ENCODE results near the gene MRPL36.

MRPL36 gene

GRCh38 chr5:1815071-1815786 is 15.6 kb upstream of the MRPL36 start:
- Histone ChIP-seq H3K36me3 (ENCODE audit: insufficient read depth, low read length) (peaks cover 12% of the 10 kb centered on the region), H3K9ac (ENCODE audit: low read depth, low read length) (no peak overlapping the region), H3K4me1 (ENCODE audit: insufficient read depth, low read length) (no peaks in the 10 kb centered on the region; the same call in 1 of the 2 replicates), H3K9me3 (ENCODE audit: control insufficient read depth, insufficient read depth, low read length) (no peaks in the 10 kb centered on the region)

DNA sequence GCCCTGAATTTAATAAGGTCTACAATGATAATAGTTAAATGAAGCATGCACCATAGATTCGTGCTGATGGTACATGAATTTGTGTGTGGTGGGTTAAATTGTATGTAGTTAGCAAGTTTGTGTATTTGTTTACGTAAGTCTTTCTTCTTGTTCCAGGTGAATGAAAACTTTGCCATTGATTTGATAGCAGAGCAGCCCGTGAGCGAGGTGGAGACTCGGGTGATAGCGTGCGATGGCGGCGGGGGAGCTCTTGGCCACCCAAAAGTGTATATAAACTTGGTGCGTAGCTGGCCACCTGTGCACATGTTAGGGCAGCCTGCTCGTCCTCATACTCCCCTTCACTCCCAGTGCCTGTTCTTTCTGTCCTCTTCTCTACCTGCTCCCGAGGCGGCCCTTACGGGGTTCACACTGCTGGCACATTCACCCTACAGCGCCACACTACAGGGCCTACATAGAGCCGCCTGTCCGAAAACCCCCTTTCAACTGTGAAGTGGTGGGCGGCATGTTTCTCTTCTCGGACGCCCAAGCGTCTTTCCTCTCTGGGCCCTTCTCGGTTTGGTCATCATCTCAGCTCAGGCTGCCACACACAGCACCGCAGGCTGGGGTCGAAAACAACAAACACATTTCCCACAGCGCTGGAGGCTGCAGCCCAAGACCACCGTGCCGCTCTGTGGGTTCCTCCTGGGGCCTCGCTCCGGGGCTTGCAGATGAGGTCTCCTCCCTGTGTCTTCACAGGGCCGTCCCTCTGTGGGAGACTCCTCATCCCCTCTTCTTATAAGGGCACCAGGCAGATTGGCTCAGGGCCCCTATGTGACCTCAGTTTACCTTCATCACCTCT is 14.8 kb upstream of the MRPL36 start:
- peaks cover 11% of the 10 kb centered on the region for H3K36me3 ChIP-seq (ENCODE audit: insufficient read depth, low read length)
- H3K9me3 ChIP-seq (ENCODE audit: control insufficient read depth, insufficient read depth, low read length) = no peaks in the 10 kb centered on the region
- no peak overlapping the region for H3K9ac ChIP-seq (ENCODE audit: low read depth, low read length)
- H3K4me1 ChIP-seq (ENCODE audit: insufficient read depth, low read length) = no peaks in the 10 kb centered on the region; the same call in 1 of the 2 replicates

GRCh38 chr5:1810581-1811101 is 11.0 kb upstream of the MRPL36 start:
- Histone ChIP-seq H3K9me3 (ENCODE audit: control insufficient read depth, insufficient read depth, low read length) (no peaks in the 10 kb centered on the region), H3K9ac (ENCODE audit: low read depth, low read length) (no peak overlapping the region), H3K4me1 (ENCODE audit: insufficient read depth, low read length) (no peaks in the 10 kb centered on the region), H3K36me3 (ENCODE audit: insufficient read depth, low read length) (peaks cover 19% of the 10 kb centered on the region)

GRCh38 chr5:1809416-1810035 is 9.9 kb upstream of the MRPL36 start:
- Histone ChIP-seq H3K9ac (ENCODE audit: low read depth, low read length) (no peak overlapping the region), H3K4me1 (ENCODE audit: insufficient read depth, low read length) (no peaks in the 10 kb centered on the region), H3K36me3 (ENCODE audit: insufficient read depth, low read length) (peaks cover 24% of the 10 kb centered on the region), H3K9me3 (ENCODE audit: control insufficient read depth, insufficient read depth, low read length) (no peaks in the 10 kb centered on the region)

DNA sequence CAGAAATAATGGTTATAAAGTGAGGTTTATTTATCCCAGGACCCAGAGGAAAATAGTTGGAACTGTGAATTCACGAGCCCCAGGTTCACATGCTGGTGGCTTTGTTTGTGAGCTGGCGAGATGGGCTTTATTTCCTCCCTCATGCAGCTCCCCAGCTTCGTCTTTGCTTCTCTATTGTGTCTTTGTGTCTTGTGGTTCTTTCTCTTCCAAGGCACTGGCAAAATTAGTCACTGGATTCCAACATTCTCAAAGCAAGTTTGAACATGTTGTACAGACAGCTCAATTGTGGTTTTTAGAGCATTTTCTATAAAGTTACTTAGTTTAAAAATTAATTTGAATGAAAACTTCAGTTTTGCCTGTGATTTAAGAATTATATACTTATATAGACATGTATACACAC is 8.8 kb upstream of the MRPL36 start:
- Histone ChIP-seq H3K9me3 (ENCODE audit: control insufficient read depth, insufficient read depth, low read length) (no peaks in the 10 kb centered on the region), H3K36me3 (ENCODE audit: insufficient read depth, low read length) (peaks cover 35% of the 10 kb centered on the region), H3K9ac (ENCODE audit: low read depth, low read length) (no peak overlapping the region), H3K4me1 (ENCODE audit: insufficient read depth, low read length) (no peaks in the 10 kb centered on the region)

DNA sequence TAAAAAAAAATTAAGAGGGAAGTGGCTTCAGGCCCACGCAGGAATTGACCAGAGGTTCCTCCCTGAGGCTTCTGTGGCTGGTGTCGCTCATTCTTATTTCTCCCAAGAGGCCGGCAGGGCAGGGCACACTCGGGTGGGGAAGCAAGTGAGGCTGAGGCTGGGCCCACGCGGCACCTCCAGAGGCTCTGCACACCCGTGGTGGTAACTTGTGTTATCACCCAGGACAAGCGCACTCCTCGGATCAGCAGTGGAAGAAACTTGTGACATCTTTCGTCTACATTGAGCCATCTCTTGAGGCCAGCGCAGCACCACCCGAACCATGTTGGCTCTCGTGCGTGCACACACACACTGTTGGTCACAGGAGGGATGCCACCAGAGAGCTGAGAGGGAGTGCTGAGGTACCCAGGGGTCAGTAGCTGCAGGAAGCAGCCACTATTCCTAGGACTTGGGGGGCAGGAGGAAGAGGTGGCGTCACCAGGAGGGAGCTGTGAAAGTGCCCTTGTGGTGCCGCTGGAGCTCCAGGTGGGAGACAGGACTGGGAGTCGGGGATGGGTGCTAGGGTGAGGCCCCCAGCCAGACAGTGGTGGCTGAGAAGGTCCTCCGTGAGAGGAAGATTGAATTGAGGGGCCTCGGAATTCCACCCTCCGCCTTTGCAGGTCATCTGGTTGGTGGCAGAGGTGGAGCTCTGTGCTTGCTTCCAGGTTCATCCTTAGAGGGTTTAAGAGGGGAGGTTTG is 8.0 kb upstream of the MRPL36 start:
- H3K9ac ChIP-seq (ENCODE audit: low read depth, low read length) = no peak overlapping the region
- no peaks in the 10 kb centered on the region for H3K9me3 ChIP-seq (ENCODE audit: control insufficient read depth, insufficient read depth, low read length)
- peaks cover 44% of the 10 kb centered on the region for H3K36me3 ChIP-seq (ENCODE audit: insufficient read depth, low read length)
- no peaks in the 10 kb centered on the region for H3K4me1 ChIP-seq (ENCODE audit: insufficient read depth, low read length)

DNA sequence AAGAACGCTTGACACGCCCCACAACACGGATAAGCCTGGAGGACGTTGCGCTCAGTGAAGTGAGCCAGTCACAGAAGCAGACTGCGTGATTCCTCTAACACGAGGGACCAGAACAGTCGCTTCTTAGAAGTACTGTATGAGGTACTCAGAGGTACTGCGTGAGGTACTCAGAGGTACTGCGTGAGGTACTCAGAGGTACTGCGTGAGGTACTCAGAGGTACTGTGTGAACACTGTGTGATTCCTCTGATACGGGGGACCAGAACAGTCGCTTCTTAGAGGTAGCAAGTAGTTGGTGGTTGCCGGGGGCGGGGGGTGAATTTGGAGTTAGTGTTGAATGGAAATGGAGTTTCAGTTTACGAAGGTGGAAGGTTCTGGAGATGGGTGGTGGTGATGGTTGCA is 7.3 kb upstream of the MRPL36 start:
- Histone ChIP-seq H3K4me1 (ENCODE audit: insufficient read depth, low read length) (no peaks in the 10 kb centered on the region), H3K36me3 (ENCODE audit: insufficient read depth, low read length) (peaks cover 41% of the 10 kb centered on the region), H3K9ac (ENCODE audit: low read depth, low read length) (no peak overlapping the region), H3K9me3 (ENCODE audit: control insufficient read depth, insufficient read depth, low read length) (no peaks in the 10 kb centered on the region)

GRCh38 chr5:1806199-1806598 is 6.6 kb upstream of the MRPL36 start:
- no peaks in the 10 kb centered on the region for H3K4me1 ChIP-seq (ENCODE audit: insufficient read depth, low read length)
- H3K9ac ChIP-seq (ENCODE audit: low read depth, low read length) = no peak overlapping the region
- peaks cover 41% of the 10 kb centered on the region for H3K36me3 ChIP-seq (ENCODE audit: insufficient read depth, low read length)
- no peaks in the 10 kb centered on the region for H3K9me3 ChIP-seq (ENCODE audit: control insufficient read depth, insufficient read depth, low read length)

GRCh38 chr5:1805736-1806135 is 6.1 kb upstream of the MRPL36 start:
- Histone ChIP-seq H3K9me3 (ENCODE audit: control insufficient read depth, insufficient read depth, low read length) (no peaks in the 10 kb centered on the region), H3K9ac (ENCODE audit: low read depth, low read length) (no peak overlapping the region), H3K36me3 (ENCODE audit: insufficient read depth, low read length) (peaks cover 41% of the 10 kb centered on the region), H3K4me1 (ENCODE audit: insufficient read depth, low read length) (no peaks in the 10 kb centered on the region)

GRCh38 chr5:1805326-1805725 is 5.7 kb upstream of the MRPL36 start:
- Histone ChIP-seq H3K9ac (ENCODE audit: low read depth, low read length) (no peak overlapping the region), H3K9me3 (ENCODE audit: control insufficient read depth, insufficient read depth, low read length) (no peaks in the 10 kb centered on the region), H3K36me3 (ENCODE audit: insufficient read depth, low read length) (peaks cover 40% of the 10 kb centered on the region), H3K4me1 (ENCODE audit: insufficient read depth, low read length) (no peaks in the 10 kb centered on the region)

GRCh38 chr5:1804001-1804690 is 4.5 kb upstream of the MRPL36 start:
- Histone ChIP-seq H3K9ac (ENCODE audit: low read depth, low read length) (no peak overlapping the region), H3K9me3 (ENCODE audit: control insufficient read depth, insufficient read depth, low read length) (no peaks in the 10 kb centered on the region), H3K36me3 (ENCODE audit: insufficient read depth, low read length) (peaks cover 36% of the 10 kb centered on the region), H3K4me1 (ENCODE audit: insufficient read depth, low read length) (no peaks in the 10 kb centered on the region)

DNA sequence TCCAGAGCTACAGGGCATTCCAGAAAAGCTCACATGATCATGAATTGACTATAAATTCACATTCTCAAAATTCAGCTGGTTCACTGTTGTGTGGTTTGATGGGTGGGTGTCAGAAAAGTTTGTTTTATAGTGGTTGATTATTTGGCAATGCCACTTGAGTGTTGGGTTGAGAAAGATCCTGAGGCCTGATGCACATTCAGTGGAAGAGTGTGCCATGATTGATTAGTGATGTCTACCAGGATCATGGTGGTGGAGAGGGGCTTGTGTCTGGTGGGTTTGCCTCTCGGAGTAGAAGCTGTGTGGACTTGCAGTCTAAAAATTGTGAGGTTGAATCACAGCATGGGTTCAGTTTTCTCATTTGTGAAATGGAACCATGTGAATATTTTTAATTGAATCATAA is 3.6 kb upstream of the MRPL36 start:
- H3K36me3 ChIP-seq (ENCODE audit: insufficient read depth, low read length) = peaks cover 32% of the 10 kb centered on the region
- no peaks in the 10 kb centered on the region for H3K4me1 ChIP-seq (ENCODE audit: insufficient read depth, low read length)
- H3K9me3 ChIP-seq (ENCODE audit: control insufficient read depth, insufficient read depth, low read length) = no peaks in the 10 kb centered on the region
- H3K9ac ChIP-seq (ENCODE audit: low read depth, low read length) = no peak overlapping the region

GRCh38 chr5:1801967-1802295 is 2.3 kb upstream of the MRPL36 start:
- Histone ChIP-seq H3K4me1 (ENCODE audit: insufficient read depth, low read length) (no peaks in the 10 kb centered on the region), H3K9ac (ENCODE audit: low read depth, low read length) (peak overlapping the region; percentile 84), H3K9me3 (ENCODE audit: control insufficient read depth, insufficient read depth, low read length) (no peaks in the 10 kb centered on the region), H3K36me3 (ENCODE audit: insufficient read depth, low read length) (peaks cover 30% of the 10 kb centered on the region)

Measured in ES-I3 (cell line).